HG03342 (cell line): ENCODE measurements around the gene P2RX1.

ENCODE experiments used
- ATAC-seq: cut with Tn5 transposase; IDR thresholded peaks from one replicate; pipeline ENCODE4 v1.9.1; 2021; ENCODE audit warnings: mild to moderate bottlenecking, moderate library complexity; ENCODE audit not compliant: unreplicated experiment

P2RX1 gene

GRCh38 chr17:3925684-3926485, 9.6 kb upstream of the P2RX1 start:
- no peak for ATAC-seq

- ATAC-seq: no peak
Observed at GRCh38 chr17:3924512-3925350, 8.5 kb upstream of the P2RX1 start.

- no peak for ATAC-seq
Observed at GRCh38 chr17:3923466-3924190, 7.4 kb upstream of the P2RX1 start.

GRCh38 chr17:3922765-3923164, 6.5 kb upstream of the P2RX1 start:
- no peak for ATAC-seq

DNA sequence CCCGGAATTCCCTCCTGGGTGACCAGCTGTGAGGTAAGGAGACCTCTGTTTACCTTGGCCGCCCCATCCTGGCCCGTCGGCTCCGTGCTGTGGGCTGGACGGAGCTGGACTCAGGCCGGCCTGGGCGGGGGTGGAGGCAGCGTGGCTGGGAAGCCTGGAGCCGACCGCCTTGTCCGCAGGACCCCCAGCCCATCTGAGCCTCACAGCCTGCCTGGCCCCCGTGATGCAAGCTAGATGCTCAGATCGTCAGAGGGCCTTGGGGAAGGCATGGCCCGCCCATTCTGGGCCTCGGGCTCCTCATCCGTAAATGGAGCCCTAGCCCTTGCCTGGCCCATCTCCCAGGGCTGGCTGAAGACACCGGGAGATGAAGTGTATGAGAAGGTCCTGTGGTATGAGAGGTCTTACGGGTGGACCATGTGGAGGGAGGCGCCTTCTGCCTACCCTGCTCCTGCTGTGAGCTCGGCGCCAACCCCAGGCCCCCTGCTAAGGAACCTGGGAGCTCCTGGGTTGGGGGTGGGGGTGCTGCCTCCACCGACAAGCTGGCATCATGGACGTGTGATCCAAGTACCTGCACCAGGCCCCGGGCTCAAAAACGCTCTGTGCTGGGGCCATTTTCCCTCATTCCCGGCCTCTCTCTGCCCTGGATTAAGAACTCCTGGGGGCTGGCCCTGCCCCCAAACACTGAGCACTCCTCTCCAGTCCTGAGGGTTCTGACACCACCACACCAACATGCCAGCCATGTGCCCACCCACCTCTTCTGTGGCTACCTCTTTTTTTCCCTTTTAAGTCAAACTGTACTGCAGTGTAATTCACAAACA, 5.4 kb upstream of the P2RX1 start:
- ATAC-seq: no peak

DNA sequence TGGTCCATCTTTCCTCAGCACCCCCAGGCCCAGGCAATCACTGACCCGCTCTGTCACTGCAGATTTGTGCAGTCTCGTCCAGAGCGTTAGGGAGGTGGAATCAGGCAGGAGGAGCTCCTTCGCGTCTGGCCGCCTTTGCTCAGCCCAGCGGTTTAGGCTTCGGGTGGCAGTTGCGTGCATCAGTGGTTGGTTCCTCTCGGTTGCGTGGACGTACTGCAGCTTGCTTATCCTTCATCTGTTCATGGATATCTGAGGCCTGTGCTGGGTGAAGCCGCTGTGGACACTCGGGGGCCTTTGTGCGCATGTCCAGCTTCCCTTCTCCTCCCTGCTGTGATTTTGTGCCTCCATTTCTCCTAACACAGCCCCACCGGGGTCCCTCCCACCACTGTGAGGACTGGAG, 4.7 kb upstream of the P2RX1 start:
- ATAC-seq: no peak

DNA sequence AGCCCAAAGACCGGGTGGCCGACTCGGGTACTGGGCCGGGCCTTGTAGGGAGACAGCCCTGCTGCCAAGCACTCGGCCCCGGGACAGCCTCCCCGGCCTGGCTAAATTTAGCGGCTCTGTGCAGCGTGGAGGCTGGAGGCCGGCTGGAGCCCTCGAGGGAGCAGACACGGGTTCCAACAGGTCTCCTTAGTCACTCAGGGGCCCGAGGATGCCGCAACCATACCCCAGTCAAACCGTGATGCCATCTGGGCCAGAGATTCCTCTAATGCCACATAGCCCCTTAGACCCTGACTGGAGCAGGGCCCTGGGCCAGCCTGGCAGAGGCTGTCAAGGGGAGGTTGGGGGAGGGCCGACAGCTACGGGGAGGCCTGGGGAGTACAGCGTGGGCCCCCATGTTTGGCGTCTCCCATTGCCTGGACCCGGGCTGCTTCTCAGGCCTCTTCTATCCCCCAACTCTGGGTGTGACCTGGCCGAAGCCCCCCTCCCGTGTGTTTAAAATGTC, 2.9 kb upstream of the P2RX1 start:
- no peak for ATAC-seq

DNA sequence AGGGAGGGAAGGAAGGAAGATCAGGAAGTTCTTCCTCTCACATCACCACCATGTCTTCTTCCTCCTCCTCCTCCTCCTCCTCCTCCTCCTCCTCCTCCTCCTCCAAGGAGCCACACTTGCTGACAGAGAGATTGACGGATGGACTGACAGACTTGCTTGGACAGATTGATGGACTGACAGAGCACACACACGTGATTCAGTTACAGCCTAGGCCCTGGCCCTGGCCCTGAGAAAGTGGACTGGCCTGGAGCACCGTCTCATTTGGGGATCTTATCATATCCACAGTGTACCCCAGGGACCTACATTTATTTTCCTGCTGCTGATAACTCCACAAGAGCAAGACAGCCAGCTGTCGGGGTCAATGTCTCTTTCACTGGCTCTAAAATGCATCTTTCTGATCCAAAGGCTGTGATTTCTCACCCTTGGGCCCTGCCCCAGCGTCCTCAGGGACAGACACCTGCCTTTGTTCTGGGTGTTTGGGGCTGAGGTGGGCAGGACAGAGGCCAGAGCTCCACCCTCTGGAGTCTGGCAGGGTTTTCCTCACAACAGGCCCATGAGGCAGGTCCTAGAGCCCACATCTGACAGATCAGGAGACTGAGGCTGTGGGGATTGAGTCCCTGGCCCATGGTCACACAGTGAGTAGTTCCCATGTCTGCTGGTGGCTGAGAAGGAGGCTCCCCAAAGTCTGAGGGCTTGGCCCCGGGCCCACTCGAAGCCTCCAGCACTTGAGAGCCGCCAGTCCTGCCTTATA, 2.3 kb upstream of the P2RX1 start:
- no peak for ATAC-seq

GRCh38 chr17:3917391-3917931, 1.2 kb upstream of the P2RX1 start:
- no peak for ATAC-seq

DNA sequence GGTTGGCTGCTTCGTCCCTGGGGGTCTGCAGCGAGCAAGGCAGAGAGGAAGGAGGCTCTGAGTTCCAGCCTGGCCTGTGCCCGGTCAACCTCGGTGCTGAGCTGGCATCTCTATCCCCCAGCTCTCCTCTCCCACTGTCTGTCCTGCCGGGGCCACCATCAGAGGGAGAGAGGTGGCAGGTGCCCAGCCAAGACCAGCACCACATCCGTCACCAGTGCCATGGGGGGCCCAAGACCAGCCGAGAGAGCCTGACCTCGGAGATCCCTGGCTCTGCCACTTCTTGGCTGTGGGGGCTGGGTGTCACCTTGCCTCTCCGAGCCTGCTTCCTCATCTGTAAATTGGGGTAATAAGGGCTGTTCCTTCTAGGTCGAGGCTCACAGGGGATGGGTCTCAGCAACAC, 560 bp upstream of the P2RX1 start:
- no peak for ATAC-seq

GRCh38 chr17:3915581-3915994, 677 bp downstream of the P2RX1 start:
- ATAC-seq: no peak

- peak; percentile 48 for ATAC-seq
Observed at GRCh38 chr17:3914312-3914670, 2.0 kb downstream of the P2RX1 start.

DNA sequence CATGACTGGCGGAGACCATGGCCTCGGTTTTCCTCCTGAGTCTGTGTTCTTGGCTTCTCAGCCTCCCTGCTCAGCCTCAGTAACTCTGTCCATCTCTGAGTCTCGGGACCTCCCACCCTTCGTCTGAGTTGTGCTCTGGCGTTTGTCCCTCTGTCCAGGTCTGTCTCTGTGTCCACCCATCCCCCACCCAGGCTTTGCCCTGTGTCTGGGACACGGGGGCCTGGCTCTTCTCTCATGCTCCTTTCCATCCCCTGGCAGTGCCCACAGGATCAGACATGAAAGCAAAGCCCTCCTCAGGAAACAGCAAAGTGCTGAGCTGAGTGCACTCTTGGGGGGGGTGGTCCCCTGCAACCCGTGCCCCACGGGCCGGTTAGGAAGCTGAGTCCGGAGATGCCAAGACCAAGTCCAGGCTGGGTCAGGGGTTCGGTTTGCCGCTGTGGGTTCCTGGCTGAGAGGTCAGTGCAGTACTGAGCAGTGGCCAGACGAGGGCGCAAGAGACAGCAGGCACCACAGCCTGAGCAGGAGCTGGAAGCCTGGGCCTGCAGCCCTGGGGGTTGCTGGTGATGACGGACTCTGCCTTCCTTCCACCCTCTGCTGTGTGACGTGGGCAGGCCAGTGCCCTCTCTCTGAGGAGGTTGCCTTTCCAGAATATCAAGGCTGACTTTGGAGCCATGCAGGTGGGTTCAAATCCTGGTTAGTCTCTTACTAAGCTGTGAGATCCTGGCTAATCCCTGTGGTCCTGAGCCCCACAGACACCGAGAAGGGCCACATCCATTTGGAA, 2.5 kb downstream of the P2RX1 start:
- ATAC-seq: peak; percentile 39

DNA sequence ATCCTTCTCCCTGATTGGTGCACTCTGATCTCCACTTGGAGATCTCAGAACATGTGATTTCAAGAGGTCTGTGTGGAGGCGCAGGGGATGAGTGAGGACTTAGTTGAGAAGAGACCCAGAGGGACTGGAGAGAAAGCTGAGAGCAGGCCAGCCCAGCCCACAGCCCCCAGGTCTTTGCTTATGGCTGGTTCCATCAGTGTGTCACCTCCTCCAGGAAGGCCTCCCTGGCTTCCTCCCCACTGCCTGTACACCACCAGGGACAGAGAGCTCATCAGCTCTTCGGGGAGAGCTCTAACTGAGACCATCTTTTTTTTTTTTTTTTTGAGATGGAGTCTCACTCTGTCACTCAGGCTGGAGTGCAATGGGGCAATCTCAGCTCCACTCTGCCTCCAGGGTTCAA, 3.4 kb downstream of the P2RX1 start:
- no peak for ATAC-seq

DNA sequence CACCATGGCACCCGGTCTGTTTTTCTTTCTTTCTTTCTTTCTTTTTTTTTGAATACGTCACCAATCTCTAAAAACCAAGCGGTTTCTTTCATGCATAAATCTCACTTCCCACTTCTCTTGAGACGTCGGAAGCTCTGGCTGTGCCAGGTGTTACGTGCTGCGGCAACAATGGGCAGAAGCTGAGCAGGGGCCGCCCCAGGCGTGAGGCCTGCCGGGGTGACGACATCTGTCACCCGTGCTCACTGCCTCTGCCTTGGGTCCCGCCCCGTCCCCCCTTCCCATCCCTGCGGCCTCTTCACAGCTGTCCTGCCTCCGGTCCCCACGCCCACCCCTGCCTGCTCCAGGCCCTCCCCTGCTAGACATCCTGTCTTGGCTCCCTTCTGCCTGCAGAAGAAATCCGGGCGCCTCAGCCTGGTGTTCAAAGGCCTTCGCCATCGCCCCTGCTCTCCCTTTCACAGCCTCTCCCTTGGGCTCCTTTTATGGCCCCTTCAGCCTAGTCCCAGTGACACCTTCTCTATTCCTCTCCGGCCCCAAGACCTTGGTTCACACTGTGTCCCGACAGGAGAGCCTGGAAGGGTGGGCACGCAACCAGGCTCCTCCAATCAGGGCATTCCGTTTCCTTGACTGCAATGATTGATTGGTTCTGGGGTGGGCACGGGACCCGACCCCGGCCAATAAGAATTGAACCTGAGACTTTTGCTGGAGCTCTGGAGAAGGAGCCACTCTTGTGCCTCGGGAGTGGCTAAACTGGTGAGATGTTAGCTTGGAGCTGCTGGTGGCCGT, 4.8 kb downstream of the P2RX1 start:
- ATAC-seq: peak; percentile 71

- ATAC-seq: no peak
Observed at GRCh38 chr17:3910420-3911270, 5.6 kb downstream of the P2RX1 start.

DNA sequence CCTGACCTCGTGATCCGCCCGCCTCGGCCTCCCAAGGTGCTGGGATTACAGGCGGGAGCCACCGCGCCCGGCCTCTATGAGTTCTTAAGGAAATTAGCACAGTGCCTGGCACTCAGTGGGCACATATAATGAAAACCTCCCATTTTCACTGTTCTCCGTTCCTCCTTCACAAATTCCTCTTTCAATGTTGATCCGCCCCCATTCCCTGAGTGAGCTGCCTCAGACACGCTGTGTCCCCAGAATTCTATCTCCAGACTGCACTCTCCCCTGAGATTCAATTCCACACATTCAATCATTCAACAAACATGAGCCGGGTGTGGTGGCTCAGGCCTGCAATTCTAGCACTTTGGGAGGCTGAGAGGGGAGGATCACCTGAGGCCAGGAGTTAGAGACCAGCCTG, 7.0 kb downstream of the P2RX1 start:
- ATAC-seq: no peak
